DMS 273 treated with DMSO at 0.1 percent for 48 hours (cell line): ENCODE data around the gene NUP205.
"Not testable (repeated sequence)": the region's sequence is repeated elsewhere in the genome, so short reads cannot be mapped to it uniquely, and the experiment has no call there.

Experiments
- DNase-seq: peaks from one replicate; lab custom pipeline; 2025; lab: John Stamatoyannopoulos, UW

The NUP205 gene

GRCh38 chr7:135666846-135667245 is 109.1 kb downstream of the NUP205 start:
- no peak for DNase-seq

DNA sequence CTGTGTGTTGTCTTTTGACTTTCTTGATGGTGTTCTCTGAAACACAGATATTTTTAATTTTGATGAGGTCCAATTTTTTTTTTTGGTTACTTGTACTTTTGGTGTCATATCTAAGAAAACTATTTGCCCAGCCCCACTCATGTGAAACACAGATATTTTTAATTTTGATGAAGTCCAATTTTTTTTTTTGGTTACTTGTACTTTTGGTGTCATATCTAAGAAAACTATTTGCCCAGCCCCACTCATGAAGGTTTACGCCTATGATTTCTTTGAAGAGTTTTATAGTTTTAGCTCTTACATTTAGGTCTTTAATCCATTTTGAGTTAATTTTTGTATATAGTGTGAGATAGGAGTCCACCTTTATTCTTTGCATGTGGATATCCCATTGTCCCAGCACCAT is 109.9 kb downstream of the NUP205 start:
- not testable (repeated sequence) for DNase-seq

- DNase-seq, result not testable (repeated sequence)
Measured at GRCh38 chr7:135668852-135669395, 111.2 kb downstream of the NUP205 start.

DNA sequence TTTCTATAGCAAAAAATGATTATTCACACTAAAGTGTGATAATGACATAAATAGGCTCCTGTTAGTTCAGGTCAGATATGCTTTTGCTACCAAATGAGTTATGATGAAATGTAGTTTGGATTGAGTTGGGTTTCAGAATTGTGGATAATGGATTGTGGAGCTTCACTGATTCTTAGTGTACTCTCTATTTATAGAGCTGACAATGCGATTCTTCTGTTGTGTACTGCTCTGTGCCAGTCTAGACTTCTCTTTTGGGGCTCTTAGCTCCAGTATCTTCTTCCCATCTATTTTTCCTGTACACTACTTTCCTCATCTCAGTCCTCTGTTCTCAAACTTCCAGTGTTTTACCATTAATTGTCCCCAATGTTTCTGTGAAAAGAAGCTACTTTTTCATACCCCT is 112.1 kb downstream of the NUP205 start:
- DNase-seq, result no peak

DNA sequence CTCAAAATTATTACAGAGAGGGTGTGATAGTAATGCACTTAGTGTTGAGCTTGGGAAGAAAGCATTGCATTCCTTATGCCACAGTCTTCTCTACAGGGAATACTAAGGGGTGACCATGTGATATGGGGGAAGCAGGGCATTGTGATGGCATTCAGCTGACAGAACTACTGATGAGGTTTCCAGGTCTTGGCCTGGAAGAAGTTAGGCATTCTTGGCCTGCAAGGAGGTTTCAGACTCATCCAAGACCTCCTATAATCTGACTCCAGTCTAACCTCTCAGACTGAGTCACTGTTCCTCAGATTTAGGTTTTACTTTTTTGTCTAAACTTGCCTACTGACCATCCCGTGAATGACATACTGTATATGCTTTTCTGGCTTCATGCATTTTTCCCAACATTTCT is 112.5 kb downstream of the NUP205 start:
- DNase-seq, result no peak

GRCh38 chr7:135672560-135673359 is 115.0 kb downstream of the NUP205 start:
- peak; percentile 14 for DNase-seq

DNA sequence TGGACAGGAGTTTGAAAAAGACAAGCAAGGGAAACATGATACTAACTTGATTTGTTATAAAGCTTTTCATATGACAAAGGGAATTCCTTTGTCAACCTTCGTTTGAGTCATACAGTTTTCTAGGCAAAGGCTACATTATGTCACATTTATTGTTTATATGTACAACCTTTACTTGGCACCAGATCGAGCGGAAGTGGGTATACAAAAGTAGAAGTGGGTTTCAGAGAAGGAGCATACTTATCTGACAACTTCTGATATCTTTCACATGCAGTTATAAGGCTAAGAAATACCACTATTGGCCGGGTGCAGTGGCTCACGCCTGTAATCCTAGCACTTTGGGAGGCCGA is 115.6 kb downstream of the NUP205 start:
- no peak for DNase-seq

DNA sequence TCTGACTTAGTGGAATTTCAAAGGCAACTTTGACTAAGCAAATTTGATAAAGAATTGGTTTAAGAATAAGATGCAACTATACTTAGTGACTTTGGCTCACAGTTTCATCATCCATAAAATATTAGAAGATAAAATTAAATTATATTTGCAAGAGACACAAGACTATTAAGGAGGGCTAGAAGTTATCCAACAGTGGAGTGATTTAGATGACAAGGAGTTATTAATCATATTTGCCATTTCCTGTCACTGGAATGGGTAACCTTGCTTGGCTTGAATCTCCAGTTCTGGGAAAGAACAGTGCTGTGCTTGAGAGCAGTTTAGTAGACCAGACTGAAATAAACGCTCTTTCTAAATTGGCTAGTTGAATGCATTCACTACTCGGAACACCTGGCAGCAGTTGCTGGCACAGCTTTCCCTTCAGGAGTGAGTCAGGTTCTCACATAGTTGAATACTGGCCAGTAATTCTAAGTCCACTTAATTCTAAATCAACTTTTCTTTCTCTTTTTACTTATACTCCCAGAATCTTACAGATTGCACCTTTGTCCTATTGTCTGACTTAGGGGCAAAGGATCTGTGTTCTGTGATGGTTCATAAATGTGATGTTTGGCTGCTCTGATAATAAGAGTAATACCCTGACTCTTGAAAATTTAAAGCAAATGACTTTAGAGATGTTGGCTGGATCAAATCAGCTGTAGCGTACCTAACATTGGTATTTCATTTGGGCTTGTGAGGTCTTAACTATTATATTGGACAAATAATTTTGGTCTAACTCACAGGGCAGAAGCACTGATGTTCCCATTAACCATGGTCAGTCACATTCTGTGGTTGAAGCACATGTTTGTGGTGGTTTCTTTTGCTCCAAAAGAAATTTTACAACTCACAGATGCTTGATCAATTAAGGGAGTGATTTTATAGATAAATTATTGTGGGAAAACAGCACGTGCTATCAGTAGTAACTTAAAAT is 121.2 kb downstream of the NUP205 start:
- peak; percentile 3 for DNase-seq

DNA sequence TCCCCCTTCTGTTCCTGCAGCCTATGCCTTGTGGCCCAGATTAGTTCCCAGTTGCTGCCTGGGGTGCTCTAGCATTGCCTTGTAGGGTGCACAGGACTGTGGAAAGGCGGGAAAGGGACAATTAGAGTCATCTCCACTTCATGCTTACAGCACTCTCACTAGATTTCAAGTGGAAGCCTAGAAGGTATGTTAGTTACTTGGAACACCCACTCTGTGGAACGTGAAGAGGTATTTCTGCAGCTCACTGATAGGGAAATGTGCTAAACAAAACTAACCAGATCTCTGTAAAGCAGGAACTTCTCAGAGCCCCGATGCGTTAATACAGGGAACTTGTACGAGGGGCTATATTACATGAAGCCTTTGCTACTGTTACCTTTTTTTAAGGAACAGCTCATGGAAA is 124.0 kb downstream of the NUP205 start:
- no peak for DNase-seq

DNA sequence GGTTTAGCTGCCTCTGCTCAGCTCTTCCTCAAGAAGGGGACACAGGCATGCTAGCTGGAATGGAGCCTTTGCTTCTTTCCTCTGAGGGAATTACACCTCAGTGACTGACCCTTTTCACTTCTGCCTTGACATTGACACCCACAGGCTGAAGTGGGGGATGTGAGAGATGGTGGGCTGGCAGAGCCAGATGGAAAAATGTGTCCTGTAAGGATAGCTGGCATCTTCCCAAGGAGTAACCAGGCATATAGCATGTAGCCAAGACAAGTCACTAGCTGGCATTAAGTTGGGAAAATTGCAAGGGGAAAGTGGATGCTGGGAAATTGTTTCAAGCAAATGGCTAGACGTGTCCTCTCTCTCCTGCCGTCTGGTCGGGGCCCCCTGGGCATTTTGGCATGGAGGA is 124.5 kb downstream of the NUP205 start:
- peak; percentile 6 for DNase-seq

- DNase-seq, result no peak
Measured at GRCh38 chr7:135683609-135684008, 125.9 kb downstream of the NUP205 start.

- DNase-seq, result no peak
Measured at GRCh38 chr7:135684136-135684535, 126.4 kb downstream of the NUP205 start.

- DNase-seq, result no peak
Measured at GRCh38 chr7:135684699-135685098, 127.0 kb downstream of the NUP205 start.

DNA sequence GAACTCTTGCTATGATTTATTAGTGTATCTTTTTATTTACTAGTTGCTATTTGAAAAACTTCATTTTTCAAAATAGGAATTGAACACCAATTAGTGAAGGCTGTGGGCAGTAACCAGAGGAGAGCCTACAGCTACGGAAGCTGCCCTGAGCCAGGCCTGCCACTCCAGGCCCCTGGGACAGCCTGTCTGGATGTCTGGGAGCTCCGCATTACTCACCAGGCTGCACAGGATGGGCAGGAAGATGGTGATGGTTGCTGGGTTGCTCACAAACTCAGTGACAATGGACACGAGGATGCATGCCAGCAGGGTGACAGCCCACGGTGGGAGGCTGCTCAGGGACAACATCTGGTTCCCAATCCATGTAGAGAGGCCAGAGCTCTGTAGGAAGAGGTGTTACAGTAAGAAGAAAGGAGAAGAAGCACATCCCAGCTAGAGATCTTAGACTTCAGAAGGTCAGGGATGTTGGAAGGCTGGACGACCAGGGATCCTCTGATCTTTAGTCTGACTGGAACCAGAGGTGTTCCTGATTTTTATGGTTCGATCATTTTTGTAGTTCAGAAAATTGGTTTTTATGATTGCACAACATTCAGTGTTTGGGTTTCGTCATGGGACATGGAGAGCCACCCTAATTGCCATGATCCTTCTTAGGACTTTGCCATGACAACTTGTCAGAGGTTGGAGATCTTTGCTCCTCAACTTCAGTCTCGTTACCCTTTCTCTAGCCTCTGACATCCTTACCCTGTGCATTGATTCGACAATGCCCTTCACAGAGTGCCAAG is 127.8 kb downstream of the NUP205 start:
- DNase-seq, result no peak

DNA sequence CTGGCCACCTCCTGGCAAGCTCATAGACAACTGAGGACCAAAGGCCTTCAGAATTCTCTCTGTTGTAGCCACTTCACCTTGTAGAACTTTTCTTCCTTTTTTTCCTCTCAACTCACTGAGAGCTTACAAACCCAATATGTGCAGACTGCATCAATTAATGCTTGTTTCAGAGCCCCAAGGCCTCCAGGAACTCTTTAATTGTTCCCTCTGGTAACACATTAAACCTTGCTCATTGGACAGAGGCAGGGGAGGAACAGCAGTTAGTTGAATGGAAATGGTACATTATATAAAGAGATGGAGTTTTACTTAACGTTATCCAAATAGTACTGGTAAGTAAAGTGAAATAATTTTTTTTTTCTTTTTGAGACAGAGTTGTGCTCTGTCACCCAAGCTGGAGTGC is 129.7 kb downstream of the NUP205 start:
- DNase-seq, result no peak

- no peak for DNase-seq
Measured at GRCh38 chr7:135690566-135690965, 132.8 kb downstream of the NUP205 start.

GRCh38 chr7:135692055-135692454 is 134.3 kb downstream of the NUP205 start:
- no peak for DNase-seq

- DNase-seq, result not testable (repeated sequence)
Measured at GRCh38 chr7:135692606-135693005, 134.9 kb downstream of the NUP205 start.

GRCh38 chr7:135693558-135693957 is 135.8 kb downstream of the NUP205 start:
- no peak for DNase-seq

DNA sequence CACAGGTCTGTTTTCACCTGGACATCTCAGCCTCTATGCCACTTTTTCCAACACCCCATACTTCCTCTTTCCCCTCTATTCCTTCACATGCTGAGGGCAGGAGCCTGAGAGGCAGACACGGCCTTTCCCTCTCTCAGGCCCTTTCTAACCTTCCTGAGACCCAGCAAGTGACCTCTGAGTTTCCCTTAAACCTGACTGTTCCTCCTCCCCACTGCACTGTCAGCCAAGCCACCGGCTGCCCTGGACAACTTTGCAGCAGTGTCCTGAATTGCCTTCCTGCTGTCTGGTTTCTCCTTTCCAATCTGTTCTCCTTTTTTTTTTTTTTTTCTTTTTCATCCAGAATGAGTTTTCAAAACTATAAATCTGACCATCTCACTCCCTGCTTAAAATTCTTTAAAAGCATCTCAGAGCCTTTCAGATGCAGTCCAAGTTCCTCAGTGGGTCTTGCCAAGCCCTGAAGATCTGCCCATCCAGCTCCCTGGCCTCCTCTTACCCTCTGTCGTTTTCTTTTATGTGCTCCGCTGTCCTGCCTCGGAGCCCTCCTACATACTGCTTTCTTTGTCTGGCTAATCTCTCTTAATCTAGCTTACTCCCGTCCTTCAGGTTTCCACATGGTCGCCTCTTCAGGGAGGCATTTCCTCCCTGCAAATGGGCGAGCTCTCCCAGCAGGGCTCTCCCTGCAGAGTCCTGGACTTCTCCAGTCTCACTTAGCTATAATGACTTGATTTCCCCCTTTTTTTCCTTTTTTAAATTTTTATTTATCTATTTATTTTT is 139.7 kb downstream of the NUP205 start:
- DNase-seq, result no peak
